CD4-positive, alpha-beta T cell (primary cell): ENCODE data around the gene CD247. TPM values are rescaled to one million over a fixed set of nuclear protein-coding genes. Genes with fewer than 3 reads are reported as not detected.

Source experiments
- ATAC-seq: fragments of 200-7000 bp; cut with Tn5 transposase; one replicate; pipeline ENCODE4 v1.10.0; 2022; ENCODE audit warnings: mild to moderate bottlenecking; ENCODE audit not compliant: poor library complexity
- CTCF ChIA-PET: fragments of 350-600 bp; sonication (Branson Sonifier 250); formaldehyde crosslinking; loops from one replicate; lab custom pipeline; 2021; ENCODE audit warnings: antibody characterized with exemption, inconsistent platforms; lab: Charles Lee
- POLR2A ChIA-PET: fragments of 350-600 bp; sonication (Branson Sonifier 250); formaldehyde crosslinking; loops from one replicate; lab custom pipeline; 2021; ENCODE audit warnings: antibody characterized with exemption, inconsistent platforms; lab: Charles Lee
- DNase-seq, 14 experiments: peaks; one replicate each; pipeline ENCODE4 v3.0.0-alpha.2; 2013 to 2020; ENCODE audit warnings: mixed read lengths in 2 of 14
- H3K27ac ChIP-seq, 2 donors: one replicate each; pipeline versions ENCODE4 v1.5.1 to v1.7.0; 2013; ENCODE audit warnings: low read length in 2 of 2, low read depth in 1 of 2, mild to moderate bottlenecking in 1 of 2
- H3K27me3 ChIP-seq, 2 experiments: 1 replicate in 1 of 2; 2 replicates in 1 of 2; pipeline versions ENCODE4 v1.6.1 to v1.7.0; 2013; ENCODE audit warnings: low read length in 2 of 2, control low read depth in 1 of 2, mild to moderate bottlenecking in 1 of 2, moderate library complexity in 1 of 2; ENCODE audit not compliant: insufficient read depth in 2 of 2, control insufficient read depth in 1 of 2
- H3K36me3 ChIP-seq: one replicate; pipeline ENCODE4 v1.6.1; 2013; ENCODE audit warnings: low read length, control low read depth; ENCODE audit not compliant: insufficient read depth
- H3K4me1 ChIP-seq: one replicate; pipeline ENCODE4 v1.6.1; 2013; ENCODE audit warnings: low read length, control low read depth; ENCODE audit not compliant: insufficient read depth
- H3K4me3 ChIP-seq: one replicate; pipeline ENCODE4 v1.5.1; 2013; ENCODE audit warnings: mild to moderate bottlenecking, low read length, moderate library complexity
- H3K9me3 ChIP-seq, 2 experiments: 1 replicate in 1 of 2; 2 replicates in 1 of 2; pipeline versions ENCODE4 v1.6.1 to v1.7.0; 2013; ENCODE audit warnings: low read length in 2 of 2, mild to moderate bottlenecking in 2 of 2, control low read depth in 1 of 2, moderate library complexity in 1 of 2; ENCODE audit not compliant: control insufficient read depth in 1 of 2, insufficient read depth in 1 of 2
- H3K27ac Mint-ChIP-seq: one replicate; pipeline ENCODE4 v1.8.0; 2020; ENCODE audit warnings: mixed read lengths
- H3K27me3 Mint-ChIP-seq: one replicate; pipeline ENCODE4 v1.8.0; 2021; ENCODE audit warnings: mixed read lengths
- H3K36me3 Mint-ChIP-seq: one replicate; pipeline ENCODE4 v1.8.0; 2021; ENCODE audit warnings: low read depth, mixed read lengths
- H3K4me1 Mint-ChIP-seq: one replicate; pipeline ENCODE4 v1.8.0; 2021; ENCODE audit warnings: low read depth, mixed read lengths
- H3K4me3 Mint-ChIP-seq: one replicate; pipeline ENCODE4 v1.8.0; 2020; ENCODE audit warnings: mild to moderate bottlenecking, mixed read lengths
- H3K9me3 Mint-ChIP-seq: one replicate; pipeline ENCODE4 v1.8.0; 2020; ENCODE audit warnings: mixed read lengths
- intact Hi-C, 2 experiments: fragments of 100-400 bp; cut with DNase I in 1 of 2; cut with micrococcal nuclease in 1 of 2; formaldehyde crosslinking; loops; one replicate each; pipeline versions ENCODE4 v1.15.1 to v1.9.0; 2023 to 2025; cut with DNase I, micrococcal nuclease
- total RNA-seq, 174 experiments: library from RNA in 2 of 174; stranded (reverse) in 2 of 174; gene quantifications; one replicate each; pipeline ENCODE4 v1.2.3 and lab custom pipeline; 2021 to 2026
- TF ChIP-seq, protein P1 (sequence below): fragments of 200-600 bp; IDR thresholded peaks from one replicate; pipeline ENCODE4 v1.8.0; 2022; ENCODE audit warnings: antibody characterized with exemption, mild to moderate bottlenecking

The CD247 gene
- total RNA-seq, 2 experiments from 2014 or later: 355 to 378 TPM

DNA sequence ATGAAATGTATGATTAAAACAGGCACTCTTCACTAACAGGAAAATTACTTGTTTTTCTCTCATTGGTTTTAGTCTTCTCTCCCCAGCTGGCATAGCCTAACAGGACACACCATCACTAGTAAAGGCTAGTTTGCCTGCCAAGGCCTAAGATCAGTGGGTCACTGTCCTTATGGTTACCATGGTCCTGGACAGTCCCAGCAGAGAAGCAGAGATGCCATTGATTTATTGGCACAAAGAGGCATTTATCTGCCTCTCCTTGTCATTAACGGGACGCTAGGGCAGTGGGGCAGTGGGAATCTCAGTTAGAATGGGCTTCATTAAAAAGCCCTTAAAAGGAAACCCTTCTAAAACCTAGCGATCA, 13.9 kb downstream of the CD247 start:
- ChIA-PET POLR2A (interaction anchor here (1.0 to 5.3 kb wide), 8 partner anchors 8 to 80 kb away, joined by 3 to 89 read pairs (median 8); partner anchors contain the start of gene CD247), CTCF (interaction anchor here (1.3 to 2.6 kb wide), 2 partner anchors 13 to 14 kb away, joined by 3 to 9 read pairs; partner anchors contain the start of gene CD247)
- no peak overlapping the region for H3K4me3 ChIP-seq
- no peaks in the 10 kb centered on the region for H3K9me3 ChIP-seq
- peak overlapping the region; percentile 62 for H3K4me3 Mint-ChIP-seq
- TF ChIP-seq, protein P1, sequence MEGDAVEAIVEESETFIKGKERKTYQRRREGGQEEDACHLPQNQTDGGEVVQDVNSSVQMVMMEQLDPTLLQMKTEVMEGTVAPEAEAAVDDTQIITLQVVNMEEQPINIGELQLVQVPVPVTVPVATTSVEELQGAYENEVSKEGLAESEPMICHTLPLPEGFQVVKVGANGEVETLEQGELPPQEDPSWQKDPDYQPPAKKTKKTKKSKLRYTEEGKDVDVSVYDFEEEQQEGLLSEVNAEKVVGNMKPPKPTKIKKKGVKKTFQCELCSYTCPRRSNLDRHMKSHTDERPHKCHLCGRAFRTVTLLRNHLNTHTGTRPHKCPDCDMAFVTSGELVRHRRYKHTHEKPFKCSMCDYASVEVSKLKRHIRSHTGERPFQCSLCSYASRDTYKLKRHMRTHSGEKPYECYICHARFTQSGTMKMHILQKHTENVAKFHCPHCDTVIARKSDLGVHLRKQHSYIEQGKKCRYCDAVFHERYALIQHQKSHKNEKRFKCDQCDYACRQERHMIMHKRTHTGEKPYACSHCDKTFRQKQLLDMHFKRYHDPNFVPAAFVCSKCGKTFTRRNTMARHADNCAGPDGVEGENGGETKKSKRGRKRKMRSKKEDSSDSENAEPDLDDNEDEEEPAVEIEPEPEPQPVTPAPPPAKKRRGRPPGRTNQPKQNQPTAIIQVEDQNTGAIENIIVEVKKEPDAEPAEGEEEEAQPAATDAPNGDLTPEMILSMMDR: no peak
- peaks cover 98% of the 10 kb centered on the region for H3K36me3 Mint-ChIP-seq
- H3K36me3 ChIP-seq: peaks cover 76% of the 10 kb centered on the region
- no peaks in the 10 kb centered on the region for H3K27me3 ChIP-seq
- H3K27me3 Mint-ChIP-seq: no peaks in the 10 kb centered on the region
- H3K9me3 Mint-ChIP-seq: no peaks in the 10 kb centered on the region
- peaks cover 99% of the 10 kb centered on the region for H3K4me1 ChIP-seq
- H3K4me1 Mint-ChIP-seq: peaks cover 94% of the 10 kb centered on the region
- ATAC-seq (no peak), DNase-seq (peak in 1 of 14 experiments; percentile 2)
- intact Hi-C loops: no loop called here
- H3K27ac ChIP-seq: peak overlapping the region; percentile 26 to 44
- H3K27ac Mint-ChIP-seq: peak overlapping the region; percentile 100

DNA sequence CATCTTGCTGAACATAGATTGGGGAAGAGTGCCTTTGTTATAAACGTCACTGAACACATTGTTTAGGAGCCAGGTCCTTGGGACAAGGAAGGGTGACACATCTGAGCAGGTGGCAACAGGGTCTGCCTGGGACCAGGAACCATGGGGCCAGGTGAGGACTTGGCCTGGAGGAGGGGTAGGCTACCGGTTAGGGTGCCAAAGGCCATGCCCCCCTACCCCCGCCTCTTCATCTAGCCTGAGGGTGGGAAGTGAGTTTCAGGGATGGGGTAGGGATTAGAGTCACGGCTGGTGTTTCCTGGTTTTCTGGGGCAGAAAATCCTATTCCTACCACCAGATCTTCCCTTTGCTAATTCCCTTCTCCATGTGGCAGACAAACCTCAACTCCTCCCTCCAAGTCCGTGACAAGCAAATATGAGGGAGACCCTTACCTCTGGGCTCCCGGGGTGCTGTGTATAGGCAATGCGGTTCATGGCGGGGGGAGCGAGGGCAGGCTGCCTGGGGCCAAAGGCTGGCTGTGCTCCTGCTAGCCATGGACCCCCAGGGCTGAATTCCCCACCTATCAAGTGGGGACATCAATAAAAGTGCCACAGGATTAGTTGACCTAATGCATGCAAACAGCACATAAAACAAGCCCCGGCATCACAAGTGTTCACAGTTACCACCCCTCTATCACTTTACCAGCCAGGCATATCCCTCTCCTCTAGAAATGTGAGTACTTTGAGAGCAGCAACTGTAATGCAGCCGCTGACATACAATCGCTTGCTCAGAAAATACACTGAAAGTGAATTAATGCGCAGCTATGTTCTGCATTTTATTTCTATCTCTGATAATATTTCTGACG, 14.5 kb downstream of the CD247 start:
- no peaks in the 10 kb centered on the region for H3K27me3 Mint-ChIP-seq
- ATAC-seq: no peak
- H3K36me3 ChIP-seq: peaks cover 79% of the 10 kb centered on the region
- peaks cover 98% of the 10 kb centered on the region for H3K36me3 Mint-ChIP-seq
- DNase-seq: peak in 1 of 14 experiments; percentile 9
- peaks cover 94% of the 10 kb centered on the region for H3K4me1 Mint-ChIP-seq
- H3K4me1 ChIP-seq: peaks cover 99% of the 10 kb centered on the region
- H3K9me3 Mint-ChIP-seq: no peaks in the 10 kb centered on the region
- ChIA-PET POLR2A (interaction anchor here (1.5 to 5.3 kb wide), 7 partner anchors 10 to 79 kb away, joined by 3 to 89 read pairs (median 8); partner anchors contain the start of gene CD247), CTCF (no interaction called here)
- no peaks in the 10 kb centered on the region for H3K27me3 ChIP-seq
- H3K4me3 ChIP-seq: no peak overlapping the region
- intact Hi-C loops: no loop called here
- peak overlapping the region; percentile 100 for H3K27ac Mint-ChIP-seq
- TF ChIP-seq, protein P1: no peak
- H3K27ac ChIP-seq: peak overlapping the region; percentile 26 to 44
- peak overlapping the region; percentile 68 for H3K4me3 Mint-ChIP-seq
- H3K9me3 ChIP-seq: no peaks in the 10 kb centered on the region

DNA sequence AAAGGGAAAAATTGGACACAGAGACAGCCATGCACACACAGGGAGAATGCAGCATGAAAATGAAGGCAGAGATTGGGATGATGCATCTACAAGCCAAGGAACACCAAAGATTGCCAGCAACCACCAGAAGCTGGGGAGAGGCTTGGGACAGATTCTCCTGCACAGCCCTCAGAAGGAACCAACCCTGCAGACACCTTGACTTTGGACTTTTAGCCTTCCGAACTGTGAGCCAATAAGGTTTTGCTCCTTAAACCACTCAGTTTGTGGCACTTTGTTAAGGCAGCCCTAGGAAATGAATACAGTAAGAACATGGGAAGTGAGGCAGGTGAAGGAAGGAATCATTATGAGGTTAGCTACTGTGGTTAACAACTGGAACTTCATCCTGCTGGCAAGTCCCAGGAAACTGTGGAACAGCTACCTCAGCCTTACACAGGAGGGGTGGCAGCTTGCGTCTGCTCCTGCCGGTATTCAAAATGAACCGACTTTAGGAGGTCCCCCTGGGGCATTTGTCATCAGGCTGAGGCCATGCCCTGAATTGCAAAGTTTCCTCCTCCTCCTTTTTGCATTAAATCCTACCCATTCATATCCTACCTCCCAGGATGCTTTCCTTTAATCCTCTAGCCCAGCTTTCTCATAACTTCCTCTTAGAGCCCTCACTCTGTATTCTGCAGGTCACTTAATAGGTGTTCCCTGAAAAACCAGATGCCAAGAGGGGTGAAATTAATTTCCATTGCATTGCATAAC, 15.4 kb downstream of the CD247 start:
- Histone ChIP-seq H3K4me1 (peaks cover 99% of the 10 kb centered on the region), H3K27me3 (no peaks in the 10 kb centered on the region), H3K4me3 (no peak overlapping the region), H3K9me3 (no peaks in the 10 kb centered on the region), H3K36me3 (peaks cover 79% of the 10 kb centered on the region), H3K27ac (peak overlapping the region; percentile 15 to 51)
- peaks cover 98% of the 10 kb centered on the region for H3K36me3 Mint-ChIP-seq
- H3K9me3 Mint-ChIP-seq: no peaks in the 10 kb centered on the region
- DNase-seq (no peak), ATAC-seq (no peak)
- ChIA-PET CTCF (interaction anchor here (1.0 to 1.1 kb wide), 2 partner anchors 31 to 104 kb away, joined by 3 read pairs; no protein-coding TSS in a partner anchor), POLR2A (interaction anchor here (0.6 to 6.4 kb wide), 5 partner anchors 13 to 97 kb away, joined by 3 to 115 read pairs (median 6); partner anchors contain the start of gene CD247)
- TF ChIP-seq, protein P1: no peak
- H3K27me3 Mint-ChIP-seq: no peaks in the 10 kb centered on the region
- peak overlapping the region; percentile 100 for H3K27ac Mint-ChIP-seq
- H3K4me1 Mint-ChIP-seq: peaks cover 94% of the 10 kb centered on the region
- peak overlapping the region; percentile 68 for H3K4me3 Mint-ChIP-seq
- intact Hi-C loops: loop anchor here in 1 of 2 experiments (1.0 kb wide), 1 partner anchor 7 kb away; no protein-coding TSS in a partner anchor
